Measurements from ENCODE around the gene TAF11L13. TPM values are rescaled to one million over a fixed set of nuclear protein-coding genes. Genes with fewer than 3 reads are reported as not detected.
"Not testable (repeated sequence)": the region's sequence is repeated elsewhere in the genome, so short reads cannot be mapped to it uniquely, and the experiment has no call there.

TAF11L13 gene
- total RNA-seq, 4 donors from 2014 or later = not detected

DNA sequence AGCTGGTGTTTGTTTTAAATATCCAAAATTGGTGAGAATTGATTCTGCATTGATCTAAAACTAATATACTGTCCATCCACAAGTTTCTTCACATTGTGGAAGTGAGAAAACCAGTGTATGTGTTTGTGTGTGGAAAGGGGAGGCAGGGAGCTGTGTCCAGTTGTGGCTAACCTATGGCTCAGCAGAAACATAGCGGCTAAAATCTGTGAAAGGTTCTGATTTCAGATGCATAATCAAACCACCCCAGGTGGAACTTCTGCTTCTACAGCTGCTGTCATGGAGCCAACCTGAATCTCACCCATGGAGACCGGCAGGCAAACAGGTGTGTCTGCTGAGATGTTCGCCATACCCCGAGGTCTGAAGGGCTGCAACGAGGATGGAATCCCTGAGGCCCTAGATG, 2.3 kb downstream of the TAF11L13 start, which contains the start of gene TAF11L14:
Gene TAF11L14, plus strand, starts transcription at position 301 of the 400 bp plus-strand sequence.
- DNase-seq = no peak

GRCh38 chr5:17649232-17649631, 17.3 kb downstream of the TAF11L13 start:
- intact Hi-C loops (cut with DNase I; ENCODE audit: low total_unique reads); H3K4me1 ChIP-seq; H3K4me3 ChIP-seq; H3K36me3 ChIP-seq; DNase-seq; in situ Hi-C loops (cut with MboI; ENCODE audit: low pct_ligation_motif_present in 1 of 4, low pct_unique_long_range_greater_than_20kb in 1 of 4, low sequenced_read_pairs in 3 of 4); H3K27me3 ChIP-seq; H3K9me3 ChIP-seq; H3K27ac ChIP-seq: not testable (repeated sequence)
- 98% methylated on average over 10 of the region's 10 CpGs; no CpG with 5 or more reads in 1 of the 2 donors for WGBS, 2 donors (ENCODE audit: low coverage in 1 of 2)

More for the DNA sequence above, 2.3 kb downstream of the TAF11L13 start, which contains the start of gene TAF11L14:
- intact Hi-C loops (cut with DNase I; ENCODE audit: low total_unique reads) (no loop called here), in situ Hi-C loops (cut with MboI; ENCODE audit: low pct_ligation_motif_present in 1 of 4, low pct_unique_long_range_greater_than_20kb in 1 of 4, low sequenced_read_pairs in 3 of 4) (no loop called here)
- H3K27me3 ChIP-seq = no peaks in the 10 kb centered on the region
- H3K9me3 ChIP-seq = no peaks in the 10 kb centered on the region
- H3K27ac ChIP-seq = no peak within 1 kb of the TSS
- TF ChIP-seq POLR2A (IDR thresholded peaks at IDR 0.05) (no peak), EP300 (IDR thresholded peaks at IDR 0.05; ENCODE audit: low read depth) (no peak), POLR2AphosphoS5 (IDR thresholded peaks at IDR 0.05) (no peak)
- TF ChIP-seq, protein P1, sequence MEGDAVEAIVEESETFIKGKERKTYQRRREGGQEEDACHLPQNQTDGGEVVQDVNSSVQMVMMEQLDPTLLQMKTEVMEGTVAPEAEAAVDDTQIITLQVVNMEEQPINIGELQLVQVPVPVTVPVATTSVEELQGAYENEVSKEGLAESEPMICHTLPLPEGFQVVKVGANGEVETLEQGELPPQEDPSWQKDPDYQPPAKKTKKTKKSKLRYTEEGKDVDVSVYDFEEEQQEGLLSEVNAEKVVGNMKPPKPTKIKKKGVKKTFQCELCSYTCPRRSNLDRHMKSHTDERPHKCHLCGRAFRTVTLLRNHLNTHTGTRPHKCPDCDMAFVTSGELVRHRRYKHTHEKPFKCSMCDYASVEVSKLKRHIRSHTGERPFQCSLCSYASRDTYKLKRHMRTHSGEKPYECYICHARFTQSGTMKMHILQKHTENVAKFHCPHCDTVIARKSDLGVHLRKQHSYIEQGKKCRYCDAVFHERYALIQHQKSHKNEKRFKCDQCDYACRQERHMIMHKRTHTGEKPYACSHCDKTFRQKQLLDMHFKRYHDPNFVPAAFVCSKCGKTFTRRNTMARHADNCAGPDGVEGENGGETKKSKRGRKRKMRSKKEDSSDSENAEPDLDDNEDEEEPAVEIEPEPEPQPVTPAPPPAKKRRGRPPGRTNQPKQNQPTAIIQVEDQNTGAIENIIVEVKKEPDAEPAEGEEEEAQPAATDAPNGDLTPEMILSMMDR (IDR thresholded peaks at IDR 0.05) = no peak
- H3K4me3 ChIP-seq = no peak within 1 kb of the TSS
- no peaks in the 10 kb centered on the region for H3K36me3 ChIP-seq
- 86 to 100% methylated on average over 1 to 5 of the region's 5 CpGs for WGBS, 2 donors (ENCODE audit: low coverage in 1 of 2)
- no peaks in the 10 kb centered on the region for H3K4me1 ChIP-seq

- H3K36me3 ChIP-seq; H3K4me1 ChIP-seq; in situ Hi-C loops (cut with MboI; ENCODE audit: low pct_ligation_motif_present in 1 of 4, low pct_unique_long_range_greater_than_20kb in 1 of 4, low sequenced_read_pairs in 3 of 4); H3K27me3 ChIP-seq; intact Hi-C loops (cut with DNase I; ENCODE audit: low total_unique reads); DNase-seq; H3K9me3 ChIP-seq; H3K27ac ChIP-seq; H3K4me3 ChIP-seq: not testable (repeated sequence)
- 97% methylated on average over 32 of the region's 32 CpGs; no CpG with 5 or more reads in 1 of the 2 donors for WGBS, 2 donors (ENCODE audit: low coverage in 1 of 2)
These were observed 23.4 kb downstream of the TAF11L13 start for GRCh38 chr5:17655201-17655759.

DNA sequence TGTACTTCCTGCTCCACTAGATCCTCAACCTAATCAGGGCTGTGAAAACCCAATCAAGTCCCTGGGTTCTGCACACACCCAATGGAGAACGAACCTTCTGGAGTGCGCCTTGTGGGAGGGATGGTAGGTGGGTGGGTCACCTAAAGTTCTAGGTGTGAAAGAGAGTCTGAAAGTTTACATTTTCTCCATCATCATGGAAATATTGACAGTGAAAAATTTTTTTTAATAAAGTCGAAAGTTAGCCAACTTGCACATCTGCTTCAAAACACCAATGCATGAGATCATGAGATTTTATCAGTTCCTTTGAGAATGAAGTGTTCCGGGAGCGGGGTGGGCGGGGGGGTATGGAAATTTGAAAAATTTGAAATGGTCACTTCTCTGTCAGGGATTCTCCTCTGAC, 24.0 kb downstream of the TAF11L13 start:
- Histone ChIP-seq H3K4me1 (no peaks in the 10 kb centered on the region), H3K27ac (no peak overlapping the region), H3K36me3 (no peaks in the 10 kb centered on the region), H3K27me3 (no peaks in the 10 kb centered on the region), H3K4me3 (no peak overlapping the region), H3K9me3 (no peaks in the 10 kb centered on the region)
- no peak for TF ChIP-seq POLR2A (IDR thresholded peaks at IDR 0.05)
- TF ChIP-seq EP300 (IDR thresholded peaks at IDR 0.05; ENCODE audit: low read depth) = no peak
- no peak for TF ChIP-seq POLR2AphosphoS5 (IDR thresholded peaks at IDR 0.05)
- TF ChIP-seq, protein P1 (IDR thresholded peaks at IDR 0.05) = no peak
- intact Hi-C loops (cut with DNase I; ENCODE audit: low total_unique reads) = no loop called here
- DNase-seq = no peak
- WGBS, 2 donors (ENCODE audit: low coverage in 1 of 2) = 64 to 74% methylated on average over 3 to 6 of the region's 6 CpGs
- in situ Hi-C loops (cut with MboI; ENCODE audit: low pct_ligation_motif_present in 1 of 4, low pct_unique_long_range_greater_than_20kb in 1 of 4, low sequenced_read_pairs in 3 of 4) = no loop called here

DNA sequence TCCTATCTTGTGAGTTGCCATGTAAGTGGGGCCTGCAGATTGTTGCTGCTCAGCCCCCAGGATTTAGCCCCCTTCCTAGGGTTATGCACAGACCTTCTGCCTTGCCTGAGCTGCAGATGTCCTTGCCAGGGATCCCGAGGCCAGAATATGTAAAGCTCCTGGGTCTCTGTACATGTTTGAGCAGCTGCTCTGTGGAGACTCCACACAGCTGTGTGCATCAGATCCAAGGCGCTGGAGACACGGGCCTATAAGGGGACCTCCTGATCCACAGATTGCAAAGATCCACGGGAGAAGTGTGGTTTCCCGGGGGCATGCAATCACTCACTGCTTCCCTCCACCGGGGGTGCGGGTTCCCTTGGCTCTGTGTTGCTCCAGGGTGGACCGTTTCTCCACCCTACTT, 31.3 kb downstream of the TAF11L13 start:
- intact Hi-C loops (cut with DNase I; ENCODE audit: low total_unique reads) = no loop called here
- TF ChIP-seq, protein P1 (IDR thresholded peaks at IDR 0.05) = no peak
- TF ChIP-seq EP300 (IDR thresholded peaks at IDR 0.05; ENCODE audit: low read depth) = no peak
- no peak for TF ChIP-seq POLR2A (IDR thresholded peaks at IDR 0.05)
- no peak for TF ChIP-seq POLR2AphosphoS5 (IDR thresholded peaks at IDR 0.05)
- Histone ChIP-seq H3K4me1 (no peaks in the 10 kb centered on the region), H3K9me3 (no peaks in the 10 kb centered on the region), H3K27ac (no peak overlapping the region), H3K4me3 (no peak overlapping the region), H3K27me3 (no peaks in the 10 kb centered on the region), H3K36me3 (no peaks in the 10 kb centered on the region)
- in situ Hi-C loops (cut with MboI; ENCODE audit: low pct_ligation_motif_present in 1 of 4, low pct_unique_long_range_greater_than_20kb in 1 of 4, low sequenced_read_pairs in 3 of 4) = no loop called here
- 81 to 86% methylated on average over 5 to 8 of the region's 8 CpGs for WGBS, 2 donors (ENCODE audit: low coverage in 1 of 2)
- no peak for DNase-seq
